Measurements from ENCODE around the gene SPRYD4. TPM values are rescaled to one million over a fixed set of nuclear protein-coding genes. Genes with fewer than 3 reads are reported as not detected.
A peak's percentile ranks its signal among the peaks of the same experiment; 100 is the strongest.

Gene SPRYD4
- total RNA-seq, 2 donors from 2014 or later = 3.9 to 4.2 TPM

GRCh38 chr12:56521590-56522371, 53.4 kb downstream of the SPRYD4 start, which contains the start of gene RBMS2:
TSS of gene RBMS2 (plus strand) at chr12:56521820. CDS start at chr12:56522024, 204 bp downstream.
- H3K27me3 Mint-ChIP-seq = no peaks in the 10 kb centered on the region
- H3K4me1 Mint-ChIP-seq = peaks cover 12% of the 10 kb centered on the region
- H3K4me3 Mint-ChIP-seq = peak within 1 kb of the TSS; percentile 78
- no peaks in the 10 kb centered on the region for H3K36me3 Mint-ChIP-seq (ENCODE audit: low read depth)
- peak within 1 kb of the TSS; percentile 90 for H3K27ac Mint-ChIP-seq
- ATAC-seq (replicated peaks) = peak; percentile 70
- H3K9me3 Mint-ChIP-seq = no peaks in the 10 kb centered on the region

- no peaks in the 10 kb centered on the region for H3K27me3 Mint-ChIP-seq
- peak overlapping the region; percentile 78 for H3K4me3 Mint-ChIP-seq
- peaks cover 12% of the 10 kb centered on the region for H3K4me1 Mint-ChIP-seq
- H3K9me3 Mint-ChIP-seq = no peaks in the 10 kb centered on the region
- no peaks in the 10 kb centered on the region for H3K36me3 Mint-ChIP-seq (ENCODE audit: low read depth)
- H3K27ac Mint-ChIP-seq = peak overlapping the region; percentile 90
- ATAC-seq (replicated peaks) = peak; percentile 53
Observed at GRCh38 chr12:56522411-56523193, 54.2 kb downstream of the SPRYD4 start.

- ATAC-seq (replicated peaks) = no peak
- no peaks in the 10 kb centered on the region for H3K9me3 Mint-ChIP-seq
- H3K4me1 Mint-ChIP-seq = no peaks in the 10 kb centered on the region
- no peak overlapping the region for H3K4me3 Mint-ChIP-seq
- H3K36me3 Mint-ChIP-seq (ENCODE audit: low read depth) = no peaks in the 10 kb centered on the region
- H3K27ac Mint-ChIP-seq = no peak overlapping the region
- H3K27me3 Mint-ChIP-seq = no peaks in the 10 kb centered on the region
Observed at GRCh38 chr12:56528846-56529245, 60.5 kb downstream of the SPRYD4 start.

Other genes with a start within 250 kb of the SPRYD4 start
- gene RNF41, start 246.7 kb upstream of the SPRYD4 start, total RNA-seq = 10 to 100 TPM; 31.4 to 33.0 TPM
- 10 to 100 TPM; 61.0 to 96.6 TPM for gene NABP2, start 244.2 kb upstream of the SPRYD4 start, total RNA-seq
- under 1 TPM in 1 of 2 donors, not detected in 1; 0.41 TPM for gene SLC39A5, start 238.5 kb upstream of the SPRYD4 start, total RNA-seq
- 10 to 100 TPM; 31.1 to 43.0 TPM for gene ANKRD52, start 210.2 kb upstream of the SPRYD4 start, total RNA-seq
- 1 to 10 TPM; 5.3 to 9.7 TPM for gene COQ10A, start 201.6 kb upstream of the SPRYD4 start, total RNA-seq
- 100 to 1,000 TPM; 230 to 363 TPM for gene CS, start 168.2 kb upstream of the SPRYD4 start, total RNA-seq
- 100 to 1,000 TPM in 1 of 2 donors, 10 to 100 TPM in 1; 86.5 to 165 TPM for gene CNPY2, start 152.6 kb upstream of the SPRYD4 start, total RNA-seq
- gene PAN2, start 134.6 kb upstream of the SPRYD4 start, total RNA-seq = 10 to 100 TPM; 24.4 to 74.5 TPM
- gene IL23A, start 129.7 kb upstream of the SPRYD4 start, total RNA-seq = 10 to 100 TPM in 1 of 2 donors, 1 to 10 TPM in 1; 9.8 to 67.1 TPM
- gene STAT2, start 108.5 kb upstream of the SPRYD4 start, total RNA-seq = 100 to 1,000 TPM in 1 of 2 donors, 10 to 100 TPM in 1; 85.0 to 144 TPM
- not detected for gene APOF, start 105.7 kb upstream of the SPRYD4 start, total RNA-seq
- 10 to 100 TPM; 36.6 to 57.4 TPM for gene TIMELESS, start 19.2 kb upstream of the SPRYD4 start, total RNA-seq
- gene MIP, start 13.9 kb upstream of the SPRYD4 start, total RNA-seq = not detected
- gene GLS2, start 19.6 kb downstream of the SPRYD4 start, total RNA-seq = 1 to 10 TPM; 1.3 to 4.7 TPM
- 1 to 10 TPM; 1.1 to 2.3 TPM for gene RBMS2, start 53.2 kb downstream of the SPRYD4 start, total RNA-seq
- gene BAZ2A, start 161.7 kb downstream of the SPRYD4 start, total RNA-seq = 100 to 1,000 TPM in 1 of 2 donors, 10 to 100 TPM in 1; 97.8 to 166 TPM
- 100 to 1,000 TPM; 489 to 941 TPM for gene ATP5F1B, start 177.4 kb downstream of the SPRYD4 start, total RNA-seq
- 100 to 1,000 TPM; 278 to 391 TPM for gene PTGES3, start 219.7 kb downstream of the SPRYD4 start, total RNA-seq

Data from activated T-helper 17 cell treated with anti-CD3 and anti-CD28 coated beads, Interleukin-2, amount 50 U/mL, for 72 hours (primary cell).